NCI-H146 treated with DMSO at 0.1 percent for 48 hours (cell line): ENCODE results near the gene B4GALT2.

ENCODE experiments used
- DNase-seq: peaks from one replicate; lab custom pipeline; 2025; ENCODE audit not compliant: unreplicated experiment; lab: John Stamatoyannopoulos, UW

B4GALT2 gene

GRCh38 chr1:43984855-43985254, 5.8 kb downstream of the B4GALT2 start:
- no peak for DNase-seq

- no peak for DNase-seq
Observed at GRCh38 chr1:43985984-43986595, 7.1 kb downstream of the B4GALT2 start.

- no peak for DNase-seq
Observed at GRCh38 chr1:43986712-43987111, 7.7 kb downstream of the B4GALT2 start.

- no peak for DNase-seq
Observed at GRCh38 chr1:43987159-43987902, 8.3 kb downstream of the B4GALT2 start.

GRCh38 chr1:43990271-43991199, 11.5 kb downstream of the B4GALT2 start:
- no peak for DNase-seq

GRCh38 chr1:43991200-43991475, 12.1 kb downstream of the B4GALT2 start:
- no peak for DNase-seq

GRCh38 chr1:43991476-43992231, 12.6 kb downstream of the B4GALT2 start, which contains the start of gene CCDC24:
Gene CCDC24 (plus strand): TSS chr1:43991599. CDS start chr1:43991879, 280 bp downstream.
- peak; percentile 48 for DNase-seq

- no peak for DNase-seq
Observed at GRCh38 chr1:43992232-43992995, 13.4 kb downstream of the B4GALT2 start.

GRCh38 chr1:43993206-43993914, 14.3 kb downstream of the B4GALT2 start:
- no peak for DNase-seq

- DNase-seq: no peak
Observed at GRCh38 chr1:43994071-43994470, 15.1 kb downstream of the B4GALT2 start.

- no peak for DNase-seq
Observed at GRCh38 chr1:43994794-43995790, 16.1 kb downstream of the B4GALT2 start.

GRCh38 chr1:43995984-43996732, 17.1 kb downstream of the B4GALT2 start:
- DNase-seq: no peak

- DNase-seq: no peak
Observed at GRCh38 chr1:43996733-43997115, 17.7 kb downstream of the B4GALT2 start.

GRCh38 chr1:43997295-43997999, 18.4 kb downstream of the B4GALT2 start:
- DNase-seq: peak; percentile 47

- DNase-seq: no peak
Observed at GRCh38 chr1:43998000-43998378, 19.0 kb downstream of the B4GALT2 start.

- DNase-seq: no peak
Observed at GRCh38 chr1:43999455-43999854, 20.4 kb downstream of the B4GALT2 start.

- DNase-seq: no peak
Observed at GRCh38 chr1:44000122-44000665, 21.2 kb downstream of the B4GALT2 start.
